Heart right ventricle (tissue), 16 donors: ENCODE data around the gene NAA35. TPM values are rescaled to one million over a fixed set of nuclear protein-coding genes. Genes with fewer than 3 reads are reported as not detected.
A peak's percentile ranks its signal among the peaks of the same experiment; 100 is the strongest.

ENCODE experiments used
- ATAC-seq, 8 donors: fragments of 200-7000 bp; cut with Tn5 transposase; one replicate each; pipeline ENCODE4 v1.9.1; 2020; ENCODE audit warnings: mild to moderate bottlenecking in 8 of 8, moderate library complexity in 8 of 8, moderate number of reproducible peaks in 1 of 8
- DNase-seq, 2 donors: peaks; one replicate each; pipeline ENCODE4 v3.0.0-alpha.2; 2020
- H3K27ac ChIP-seq, 10 donors: fragments of 200-600 bp; sonication (generic) in 2 of 10; one replicate each; pipeline versions ENCODE4 v1.5.0 to v1.8.0; 2020 to 2022; ENCODE audit warnings: mild to moderate bottlenecking in 3 of 10
- H3K27me3 ChIP-seq, 7 donors: fragments of 200-600 bp; one replicate each; pipeline ENCODE4 v1.8.0; 2021 to 2022; ENCODE audit warnings: mild to moderate bottlenecking in 2 of 7
- H3K36me3 ChIP-seq, 9 donors: fragments of 200-600 bp; sonication (generic) in 1 of 9; one replicate each; pipeline versions ENCODE4 v1.5.0 to v1.8.0; 2020 to 2022; ENCODE audit warnings: mild to moderate bottlenecking in 2 of 9
- H3K4me1 ChIP-seq, 9 donors: fragments of 200-600 bp; sonication (generic) in 1 of 9; one replicate each; pipeline versions ENCODE4 v1.5.0 to v1.8.0; 2020 to 2022; ENCODE audit warnings: mild to moderate bottlenecking in 4 of 9
- H3K4me3 ChIP-seq, 10 donors: fragments of 200-600 bp; sonication (generic) in 2 of 10; one replicate each; pipeline versions ENCODE4 v1.5.0 to v1.8.0; 2020 to 2022; ENCODE audit warnings: mild to moderate bottlenecking in 7 of 10, moderate library complexity in 2 of 10
- H3K9me3 ChIP-seq, 11 donors: fragments of 200-600 bp in 10 of 11; sonication (generic) in 2 of 11; one replicate each; pipeline versions ENCODE4 v1.5.0 to v1.8.0; 2013 to 2022; ENCODE audit warnings: mild to moderate bottlenecking in 2 of 11, control low read depth in 1 of 11, moderate library complexity in 1 of 11
- WGBS, 2 donors: extraction: QIAGEN DNeasy Blood & Tissue Kit; methylation state at CpG; one replicate each; pipeline ENCODE4 v1.1.7; 2013; ENCODE audit warnings: inconsistent platforms in 1 of 2; 5-methylcytosine and 5-hydroxymethylcytosine counted together
- intact Hi-C, 10 donors: fragments of 100-400 bp; cut with DNase I; formaldehyde crosslinking; loops; one replicate each; pipeline versions ENCODE4 v1.11.1 to v1.14.2; 2022
- long read RNA-seq, 3 donors: library from polyadenylated mRNA; unstranded; transcript quantifications; one replicate each; pipeline ENCODE4 v2.0.0, GENCODE V29; 2020 to 2021
- polyA plus RNA-seq, 2 donors: library from polyadenylated mRNA; stranded (reverse); fragments of 200-250 nt; gene quantifications; one replicate each; pipeline ENCODE4 v1.2.3, GENCODE V29; 2013
- total RNA-seq, 10 donors: library from RNA; stranded (reverse); fragmentation: NEBNext Ultra II Directional in 3 of 10; extraction: Animal tissue kit (Norgen Biotek cat#: 25700) in 3 of 10; gene quantifications; one replicate each; pipeline versions ENCODE4 v1.2.1 to v1.2.4, GENCODE V29; 2021 to 2023
- TF ChIP-seq, protein P1 (sequence below), 9 donors: fragments of 200-600 bp; sonication (generic) in 2 of 9; IDR thresholded peaks; one replicate each; pipeline versions ENCODE4 v1.5.0 to v1.8.0; 2021 to 2022; ENCODE audit warnings: antibody characterized with exemption in 9 of 9, mild to moderate bottlenecking in 5 of 9, moderate library complexity in 1 of 9
- donor health status: Arrhythmogenic right ventricular cardiomyopathy.
- donor health status: ischemic (EF 13 %, LVEDD 7.1; RV severe dilation, severe dysfunction).
- donor health status: healthy with polysubstance abuse.
- donor health status: DM: no; HTN: yes; CAD: no.
- donor health status: DM: no; HTN: no; CAD: no.
- donor health status: ischemic (EF 25% LVEDD 6.9; RV normal size, moderate dysfunction).
- donor health status: ischemic (EF 25% LVEDD 5.7; RV mildly dilated, moderate dysfunction).
- donor health status: healthy.
- donor health status: DM: yes; HTN: yes; CAD: no.
- donor health status: Ischemic cardiomyopathy.
- donor health status: ischemic (EF 35%, LVEDD 5.7; RV mildly dilated, moderate dysfunction).
- donor health status: nonischemic (EF 11% LVEDD 7.7; RV severe dilation, severe dysfunction).
- donor health status: DM: yes; HTN: yes; CAD: no.
- donor health status: PGD.
- donor health status: ischemic (EF 29% LVEDD 5.4; RV normal size, mild dysfunction).
- donor health status: nonischemic (EF 23%, LVEDD 6.1; RV moderate dilation, normal function).

Gene NAA35
- total RNA-seq (10 to 100 TPM; 16.4 to 21.2 (median 18.4) TPM), polyA plus RNA-seq (1 to 10 TPM; 3.8 to 6.6 TPM)
- long read RNA-seq, donor 1, partial matches to known transcripts = 3 of 15 reads
- long read RNA-seq, donor 1, other reads (novel, unspliced or antisense) = 9 of 15 reads
- long read RNA-seq, donor 2, partial matches to known transcripts = 5 of 19 reads
- long read RNA-seq, donor 2, other reads (novel, unspliced or antisense) = 12 of 19 reads
- long read RNA-seq, donor 3, transcript NAA35-201 (23 exons, 2,649 nt) = major isoform, 6 of 57 reads
- long read RNA-seq, donor 3, partial matches to known transcripts = 26 of 57 reads
- long read RNA-seq, donor 3, other reads (novel, unspliced or antisense) = 25 of 57 reads

DNA sequence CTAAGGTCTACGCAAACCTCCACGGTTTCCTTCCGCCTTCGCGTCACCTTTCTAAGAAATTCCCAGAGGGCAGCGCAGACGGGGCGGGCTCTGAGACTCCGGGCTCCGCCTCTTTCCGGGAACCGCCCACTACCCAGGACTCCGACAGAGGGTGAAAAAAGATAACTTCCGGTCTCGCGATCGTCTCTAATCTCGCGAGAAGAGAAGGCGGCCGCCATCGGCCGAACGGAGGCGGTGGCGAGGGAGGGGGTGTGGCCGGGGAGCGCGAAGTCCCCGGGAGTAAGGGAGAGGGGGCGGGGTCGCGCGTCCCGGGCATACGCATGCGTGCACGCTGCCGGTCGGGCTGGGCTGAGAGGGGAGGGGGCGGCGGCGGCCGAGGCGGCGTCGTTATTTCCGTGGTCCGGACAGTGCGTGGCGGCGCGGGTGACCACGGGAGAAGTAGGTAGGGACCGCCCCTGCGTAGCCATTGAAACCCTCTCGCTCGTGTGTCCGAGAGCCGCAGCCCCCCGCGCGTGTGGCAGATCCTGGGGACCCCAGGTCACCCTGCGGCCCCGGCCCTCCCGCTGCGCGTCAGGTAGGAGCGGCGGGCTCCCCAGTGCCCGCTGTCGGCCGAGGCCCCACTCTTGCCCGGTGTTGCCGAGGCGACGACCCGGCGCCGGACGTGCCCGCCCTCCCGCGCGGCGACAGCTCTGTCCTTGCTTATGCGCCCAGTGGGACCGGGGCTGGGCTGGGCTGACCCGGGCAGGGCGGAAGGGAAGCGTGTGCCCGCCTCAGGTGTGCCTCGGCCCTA lies at the start of gene NAA35:
NAA35 (plus strand) TSS at position 315 of the 790 bp plus-strand sequence. CDS start 1,014 bp downstream, outside the sequence.
- ATAC-seq (peak; percentile 96 to 99 (median 98)), DNase-seq (peak; percentile 98 to 99)
- Histone ChIP-seq H3K9me3 (no peaks in the 10 kb centered on the region), H3K36me3 (peaks cover 0 to 36% (median 0%) of the 10 kb centered on the region in 9 donors), H3K4me3 (peak within 1 kb of the TSS; percentile 67 to 99 (median 92)), H3K27ac (peak within 1 kb of the TSS; percentile 84 to 98 (median 96)), H3K4me1 (peaks cover 2 to 38% (median 33%) of the 10 kb centered on the region in 9 donors), H3K27me3 (no peaks in the 10 kb centered on the region)
- intact Hi-C loops = no loop called here
- WGBS, 2 donors = 0% methylated on average over 86 to 93 of the region's 93 CpGs
- TF ChIP-seq, protein P1, sequence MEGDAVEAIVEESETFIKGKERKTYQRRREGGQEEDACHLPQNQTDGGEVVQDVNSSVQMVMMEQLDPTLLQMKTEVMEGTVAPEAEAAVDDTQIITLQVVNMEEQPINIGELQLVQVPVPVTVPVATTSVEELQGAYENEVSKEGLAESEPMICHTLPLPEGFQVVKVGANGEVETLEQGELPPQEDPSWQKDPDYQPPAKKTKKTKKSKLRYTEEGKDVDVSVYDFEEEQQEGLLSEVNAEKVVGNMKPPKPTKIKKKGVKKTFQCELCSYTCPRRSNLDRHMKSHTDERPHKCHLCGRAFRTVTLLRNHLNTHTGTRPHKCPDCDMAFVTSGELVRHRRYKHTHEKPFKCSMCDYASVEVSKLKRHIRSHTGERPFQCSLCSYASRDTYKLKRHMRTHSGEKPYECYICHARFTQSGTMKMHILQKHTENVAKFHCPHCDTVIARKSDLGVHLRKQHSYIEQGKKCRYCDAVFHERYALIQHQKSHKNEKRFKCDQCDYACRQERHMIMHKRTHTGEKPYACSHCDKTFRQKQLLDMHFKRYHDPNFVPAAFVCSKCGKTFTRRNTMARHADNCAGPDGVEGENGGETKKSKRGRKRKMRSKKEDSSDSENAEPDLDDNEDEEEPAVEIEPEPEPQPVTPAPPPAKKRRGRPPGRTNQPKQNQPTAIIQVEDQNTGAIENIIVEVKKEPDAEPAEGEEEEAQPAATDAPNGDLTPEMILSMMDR (IDR thresholded peaks at IDR 0.05) = peak in 1 of 9 donors; percentile 30

DNA sequence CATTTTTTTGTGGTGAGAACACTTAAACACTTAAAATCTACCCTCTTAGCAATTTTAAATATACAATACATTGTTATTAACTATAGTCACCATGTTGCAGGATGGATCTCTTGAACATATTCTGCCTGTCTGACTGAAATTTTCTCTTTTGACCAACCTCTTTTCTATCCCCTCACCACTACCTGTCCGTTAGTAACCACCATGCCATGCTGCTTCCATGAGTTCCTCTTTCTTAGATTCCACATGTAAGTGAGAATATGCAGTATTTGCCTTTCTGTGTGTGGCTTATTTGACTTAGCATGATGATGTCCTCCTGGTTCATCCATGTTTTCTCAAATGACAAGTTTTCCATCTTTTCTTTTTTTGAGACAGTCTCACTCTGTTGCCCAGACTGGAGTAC lies 48.5 kb upstream of the NAA35 start:
- ATAC-seq (no peak), DNase-seq (no peak)
- H3K36me3 ChIP-seq = peaks cover 0 to 3% (median 0%) of the 10 kb centered on the region in 9 donors
- H3K9me3 ChIP-seq = no peaks in the 10 kb centered on the region
- no peak overlapping the region for H3K4me3 ChIP-seq
- H3K27me3 ChIP-seq = no peaks in the 10 kb centered on the region
- H3K27ac ChIP-seq = no peak overlapping the region
- WGBS, 2 donors = 92 to 100% methylated on average over 1 of the region's 1 CpG
- intact Hi-C loops = no loop called here
- TF ChIP-seq, protein P1 (IDR thresholded peaks at IDR 0.05) = no peak
- H3K4me1 ChIP-seq = no peaks in the 10 kb centered on the region

DNA sequence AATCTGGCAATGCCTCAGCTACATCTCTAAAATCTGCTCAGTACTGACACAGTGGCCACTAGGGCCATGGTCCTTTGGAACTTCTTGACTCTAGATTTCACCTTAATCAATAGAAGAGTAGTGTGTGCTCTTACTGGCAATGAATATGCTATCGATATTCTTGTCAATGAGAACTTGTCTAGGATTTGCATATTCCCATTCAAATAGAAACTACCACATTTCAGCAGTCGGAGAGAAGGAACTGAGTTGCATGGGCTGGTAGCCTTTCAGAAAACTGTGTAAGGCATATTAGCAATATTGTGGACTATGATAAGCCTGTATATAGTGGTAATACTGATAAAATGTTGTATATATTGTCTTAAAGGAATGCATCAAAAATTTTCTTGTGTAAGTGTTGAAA lies 45.3 kb upstream of the NAA35 start:
- no peaks in the 10 kb centered on the region for H3K4me1 ChIP-seq
- H3K9me3 ChIP-seq = no peaks in the 10 kb centered on the region
- TF ChIP-seq, protein P1 (IDR thresholded peaks at IDR 0.05) = no peak
- no peak overlapping the region for H3K27ac ChIP-seq
- intact Hi-C loops = no loop called here
- H3K27me3 ChIP-seq = no peaks in the 10 kb centered on the region
- WGBS, 2 donors = 95 to 97% methylated on average over 2 of the region's 2 CpGs
- H3K4me3 ChIP-seq = no peak overlapping the region
- peaks cover 0 to 3% (median 0%) of the 10 kb centered on the region in 9 donors for H3K36me3 ChIP-seq
- DNase-seq = no peak
- no peak for ATAC-seq

DNA sequence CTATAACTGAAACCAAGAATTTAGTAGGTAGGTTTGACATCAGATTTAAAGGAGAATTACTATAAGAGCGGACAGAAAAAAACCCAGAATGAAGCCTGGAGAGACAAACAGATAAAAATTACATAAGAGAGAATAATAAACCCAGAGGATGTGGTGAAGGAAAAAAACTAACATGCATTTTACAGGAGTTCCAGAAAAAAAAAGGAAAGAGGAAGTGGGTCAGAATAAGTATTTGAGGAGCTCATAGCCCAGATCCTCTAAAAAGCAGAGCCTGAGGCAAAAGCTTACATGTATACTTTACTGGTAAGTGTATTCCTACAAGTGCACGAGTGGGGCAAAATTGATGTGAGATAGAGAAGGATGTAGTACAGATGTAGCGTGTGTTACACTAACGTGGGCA lies 43.1 kb upstream of the NAA35 start:
- intact Hi-C loops = no loop called here
- no peak overlapping the region for H3K27ac ChIP-seq
- no peak overlapping the region for H3K4me3 ChIP-seq
- DNase-seq (no peak), ATAC-seq (no peak)
- no peaks in the 10 kb centered on the region for H3K9me3 ChIP-seq
- TF ChIP-seq, protein P1 (IDR thresholded peaks at IDR 0.05) = no peak
- no peaks in the 10 kb centered on the region for H3K4me1 ChIP-seq
- no peaks in the 10 kb centered on the region for H3K27me3 ChIP-seq
- WGBS, 2 donors = 86 to 87% methylated on average over 4 of the region's 4 CpGs
- peaks cover 0 to 3% (median 0%) of the 10 kb centered on the region in 9 donors for H3K36me3 ChIP-seq
